Dermis blood vessel endothelial cell (primary cell): ENCODE measurements around the gene MOGAT3. TPM values are rescaled to one million over a fixed set of nuclear protein-coding genes. Genes with fewer than 3 reads are reported as not detected.

Experiments
- DNase-seq: peaks from one replicate; pipeline ENCODE4 v3.0.0; 2010
- total RNA-seq: library from RNA; depleted of rRNA; stranded (reverse); fragments of >200 nt; gene quantifications from 2 replicates; pipeline ENCODE4 v1.2.3, GENCODE V29; 2014

MOGAT3 gene
- total RNA-seq, 1 donor from 2014 or later = not detected

- DNase-seq = no peak
Measured at GRCh38 chr7:101172005-101172853, 28.6 kb downstream of the MOGAT3 start.

GRCh38 chr7:101171442-101171837, 29.4 kb downstream of the MOGAT3 start:
- DNase-seq = no peak

- no peak for DNase-seq
Measured at GRCh38 chr7:101170617-101171441, 30.0 kb downstream of the MOGAT3 start.

GRCh38 chr7:101169838-101170551, 30.8 kb downstream of the MOGAT3 start:
- peak; percentile 81 for DNase-seq

DNA sequence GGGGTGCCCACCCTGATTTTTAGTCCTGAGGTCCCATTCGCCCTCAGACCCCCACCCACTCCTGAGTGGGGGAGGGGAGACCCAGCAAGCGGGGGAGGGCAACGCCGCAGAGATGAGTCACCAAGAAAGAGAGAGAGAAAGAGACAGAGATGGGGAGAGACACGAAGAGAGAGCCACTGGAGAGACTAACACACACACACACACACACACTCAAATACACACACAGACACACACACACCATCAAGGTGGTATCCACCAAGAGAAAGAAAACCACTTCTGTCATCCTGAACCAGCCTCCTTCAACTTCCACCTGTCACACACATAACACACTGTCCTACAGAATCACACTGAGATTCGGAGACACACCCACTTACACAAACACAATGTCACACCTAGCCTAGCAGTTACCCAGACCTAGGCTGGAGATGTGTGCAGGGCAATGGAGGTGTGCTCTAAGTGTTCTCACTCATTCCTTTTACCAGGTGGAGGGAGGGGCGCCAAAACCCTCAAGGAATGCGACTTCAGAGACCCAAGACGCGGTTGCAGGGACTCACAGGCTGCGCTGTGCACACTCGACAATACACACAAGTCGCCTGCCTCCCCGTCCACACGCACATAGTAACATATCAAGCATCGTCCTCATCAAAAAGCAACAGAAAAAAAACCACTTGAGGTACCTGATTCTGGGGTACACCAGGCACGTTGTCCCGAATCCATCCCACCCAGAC, 31.6 kb downstream of the MOGAT3 start:
- no peak for DNase-seq

- no peak for DNase-seq
Measured at GRCh38 chr7:101168412-101169049, 32.3 kb downstream of the MOGAT3 start.

- no peak for DNase-seq
Measured at GRCh38 chr7:101167645-101168411, 33.0 kb downstream of the MOGAT3 start.

DNA sequence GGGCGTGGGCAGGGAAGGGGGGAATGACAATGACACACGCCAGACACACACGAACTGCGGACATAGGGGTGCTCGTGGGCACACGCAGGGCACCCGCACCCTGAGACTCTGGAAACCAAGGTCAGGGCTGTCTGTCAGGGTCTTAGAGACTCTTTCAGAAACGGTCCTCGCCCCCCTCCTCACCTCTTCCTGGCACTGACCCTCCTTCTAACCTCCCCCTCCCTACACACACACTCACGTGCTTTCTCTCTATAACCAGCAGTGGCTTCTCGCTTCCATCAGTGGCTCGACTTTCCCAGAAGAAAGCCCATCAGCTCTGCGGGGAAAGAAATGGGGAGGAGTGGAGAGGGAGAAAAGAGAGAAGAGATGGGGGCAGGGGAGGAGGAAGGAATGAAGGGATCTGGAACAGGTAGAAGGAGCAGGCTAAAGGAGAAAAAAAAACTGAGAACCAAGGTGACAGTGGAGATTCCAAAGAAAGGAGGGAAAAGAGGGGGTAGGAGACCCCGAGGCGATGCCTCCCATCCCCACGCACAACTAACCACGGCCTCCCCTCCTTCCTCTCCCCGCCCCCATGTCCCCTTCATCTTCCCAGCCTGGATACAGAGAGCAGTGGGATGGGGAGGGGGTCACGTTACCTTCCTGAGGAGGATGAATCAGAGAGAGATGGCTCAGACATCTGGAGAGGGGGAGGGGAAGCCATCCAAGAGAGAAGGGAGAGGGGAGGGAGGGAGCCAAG, 33.8 kb downstream of the MOGAT3 start:
- DNase-seq = no peak

DNA sequence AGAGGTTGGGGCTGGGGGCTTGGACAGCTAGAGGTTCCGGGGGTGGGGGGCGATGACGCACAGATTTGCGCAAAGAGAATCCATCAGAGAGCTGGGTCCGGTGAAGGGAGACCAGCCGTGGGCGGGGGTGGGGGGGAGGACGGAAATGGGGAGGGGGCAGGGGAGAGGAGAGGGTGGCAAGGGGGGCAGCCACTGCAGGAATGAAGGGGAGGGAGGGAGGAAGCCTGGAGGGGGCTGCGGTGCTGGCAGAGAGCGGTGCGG, 34.3 kb downstream of the MOGAT3 start:
- DNase-seq = no peak

- DNase-seq = no peak
Measured at GRCh38 chr7:101165958-101166647, 34.7 kb downstream of the MOGAT3 start.

DNA sequence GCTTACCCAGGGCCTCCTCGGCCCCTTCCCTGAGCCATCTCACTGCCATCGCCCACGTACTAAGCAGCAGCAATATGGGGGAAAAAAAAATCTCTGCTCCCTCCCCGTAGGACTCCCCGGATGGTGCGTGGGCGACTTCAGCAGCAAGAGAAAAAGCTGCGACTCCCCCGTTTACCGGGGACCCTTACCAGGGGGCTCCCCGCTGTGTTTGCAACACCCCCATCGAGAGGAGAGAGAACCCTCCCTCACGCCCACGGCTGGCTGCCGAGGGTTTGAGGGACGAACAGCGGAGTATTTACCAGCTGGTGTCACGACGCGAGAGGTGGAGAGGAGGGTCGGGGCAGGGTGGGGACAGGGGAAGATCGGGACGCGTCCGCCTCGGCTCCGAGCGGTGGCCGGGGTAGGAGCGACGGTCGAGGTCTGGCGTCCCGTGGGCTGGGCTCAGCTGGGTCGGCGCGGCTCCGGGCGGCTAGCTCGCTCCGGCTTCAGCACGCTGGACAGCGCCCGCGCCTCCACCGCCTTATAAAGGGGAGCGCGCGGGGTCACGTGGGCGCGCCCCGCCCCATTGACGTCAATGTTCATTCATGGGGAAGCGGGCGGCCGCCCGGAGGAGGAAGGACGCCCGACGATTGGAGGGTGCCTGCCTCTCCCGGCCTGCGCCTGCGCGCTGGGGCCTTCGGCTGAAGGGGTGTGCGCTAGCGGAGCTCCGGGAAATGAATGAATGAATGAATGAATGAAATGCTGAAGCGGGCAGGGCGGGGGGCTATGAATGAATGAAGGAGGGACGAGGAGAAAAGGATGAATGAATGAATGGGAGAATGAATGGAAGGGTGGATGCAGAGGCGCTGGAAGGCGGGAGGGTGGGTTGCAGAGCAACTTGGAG, 35.5 kb downstream of the MOGAT3 start, which contains the start of gene VGF:
TSS of gene VGF (minus strand) at position 495 of the 883 bp plus-strand sequence. CDS start 726 bp downstream, outside the sequence.
- peak; percentile 94 for DNase-seq

DNA sequence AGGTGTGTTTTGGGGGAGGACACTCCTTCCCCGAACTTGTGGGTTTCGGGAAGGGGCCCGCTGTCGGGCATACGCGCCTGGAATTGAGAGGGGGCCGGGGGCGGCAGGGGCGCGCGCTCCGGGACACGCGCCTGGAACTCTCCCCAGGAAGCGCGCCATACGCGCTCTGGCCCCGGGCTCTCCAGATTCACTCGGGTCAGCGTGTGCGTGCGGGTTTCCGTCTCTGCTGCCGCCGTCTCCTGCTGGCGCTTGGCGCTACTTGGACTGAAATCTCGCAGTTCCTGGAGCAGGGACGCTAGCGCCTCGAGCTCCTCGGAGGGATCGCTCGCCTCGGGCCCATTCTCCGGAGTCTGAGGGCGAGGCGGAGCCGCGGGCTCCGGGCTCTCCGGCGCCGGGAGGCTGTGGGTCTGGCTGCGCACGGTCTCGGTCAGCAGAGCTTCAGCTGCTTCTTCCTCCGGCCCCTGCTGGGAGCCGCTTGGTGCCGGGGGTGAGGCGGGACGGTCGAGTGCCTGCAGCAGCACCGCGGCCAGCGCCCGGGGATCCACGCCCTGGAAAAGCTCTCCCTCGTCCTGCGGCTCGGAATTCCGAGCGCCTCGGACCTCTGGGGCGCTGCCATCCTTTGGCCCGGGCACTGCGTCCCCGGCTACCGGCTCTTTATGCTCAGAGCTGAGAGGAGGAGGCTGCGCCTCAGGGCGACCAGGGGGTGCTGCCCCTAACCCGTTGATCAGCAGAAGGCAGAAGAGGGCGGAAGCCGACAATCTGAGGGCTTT, 36.6 kb downstream of the MOGAT3 start:
- DNase-seq = peak; percentile 66

DNA sequence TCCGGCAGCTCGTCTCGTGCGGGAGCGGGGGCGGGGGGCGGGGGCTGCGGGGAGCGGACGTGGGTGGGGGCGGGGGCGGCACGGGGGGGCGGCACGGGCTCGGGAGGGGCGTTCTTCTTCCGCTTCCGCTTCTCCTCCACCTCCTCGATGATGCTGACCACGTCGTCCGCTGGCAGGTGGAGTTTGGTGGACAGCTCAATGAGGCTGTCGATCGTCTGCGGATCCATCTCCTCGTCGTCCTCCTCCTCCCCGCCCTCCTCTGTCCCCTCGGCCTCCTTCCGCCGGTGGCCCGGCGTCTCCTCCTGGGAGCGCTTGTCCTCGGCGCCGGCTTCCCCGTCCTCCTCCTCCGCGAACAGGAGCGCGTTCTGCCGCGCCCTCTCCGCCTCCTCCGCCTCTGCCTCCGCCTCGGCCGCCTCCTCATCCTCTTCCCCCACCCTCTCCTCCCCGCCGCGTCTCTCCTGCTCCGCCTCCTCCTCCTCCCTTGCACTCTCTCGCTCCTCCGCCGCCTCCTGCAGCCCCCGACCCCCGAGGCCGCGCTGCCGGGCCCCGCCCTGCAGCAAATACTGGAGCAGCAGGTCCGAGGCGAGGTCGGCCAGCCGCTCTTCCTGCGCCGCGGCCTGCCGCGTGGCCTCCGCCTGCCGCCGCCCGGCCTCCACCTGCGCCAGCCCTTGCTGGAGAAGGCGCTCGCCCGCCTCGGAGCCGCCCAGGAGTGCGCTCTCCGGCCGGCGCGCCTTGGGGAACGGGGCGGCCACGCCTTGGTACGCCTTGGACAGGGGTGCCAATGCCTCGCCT, 37.4 kb downstream of the MOGAT3 start:
- DNase-seq = no peak

DNA sequence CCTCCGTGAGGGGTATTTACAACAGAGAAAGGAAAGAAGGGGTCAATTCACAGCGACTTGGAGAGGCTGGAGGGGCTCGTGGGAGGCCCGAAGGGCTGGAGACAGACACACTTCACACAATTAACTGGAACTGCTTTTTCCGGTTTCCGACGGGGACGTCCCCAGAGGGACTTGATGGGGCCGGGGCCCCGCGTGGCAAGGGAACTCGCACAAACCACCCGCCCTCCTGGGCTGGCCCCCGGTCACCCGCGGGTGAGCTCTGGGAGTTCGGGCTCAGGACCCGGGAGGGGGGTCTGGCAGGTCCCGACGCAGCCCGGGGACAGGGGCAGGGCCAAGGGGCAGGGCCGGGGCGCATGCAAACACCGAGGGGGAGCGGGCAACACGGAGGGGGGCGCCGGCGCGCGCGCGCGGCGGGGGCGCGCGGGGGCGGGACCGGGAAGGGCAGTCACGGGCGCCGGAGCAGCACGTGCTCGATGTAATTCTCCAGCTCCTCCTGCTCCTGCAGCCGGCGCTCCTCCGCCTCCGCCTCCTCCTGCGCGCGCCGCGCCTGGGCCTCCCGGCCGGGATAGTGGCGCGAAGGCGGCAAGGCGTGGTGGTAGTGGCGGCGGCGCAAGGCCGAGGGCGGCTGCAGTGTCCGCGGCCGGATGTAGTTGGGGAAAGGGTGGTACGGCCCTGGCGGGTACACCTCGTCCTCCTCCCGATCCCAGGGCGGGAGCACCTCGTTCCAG, 38.1 kb downstream of the MOGAT3 start:
- DNase-seq = peak; percentile 63

GRCh38 chr7:101161692-101162471, 39.0 kb downstream of the MOGAT3 start:
- no peak for DNase-seq

DNA sequence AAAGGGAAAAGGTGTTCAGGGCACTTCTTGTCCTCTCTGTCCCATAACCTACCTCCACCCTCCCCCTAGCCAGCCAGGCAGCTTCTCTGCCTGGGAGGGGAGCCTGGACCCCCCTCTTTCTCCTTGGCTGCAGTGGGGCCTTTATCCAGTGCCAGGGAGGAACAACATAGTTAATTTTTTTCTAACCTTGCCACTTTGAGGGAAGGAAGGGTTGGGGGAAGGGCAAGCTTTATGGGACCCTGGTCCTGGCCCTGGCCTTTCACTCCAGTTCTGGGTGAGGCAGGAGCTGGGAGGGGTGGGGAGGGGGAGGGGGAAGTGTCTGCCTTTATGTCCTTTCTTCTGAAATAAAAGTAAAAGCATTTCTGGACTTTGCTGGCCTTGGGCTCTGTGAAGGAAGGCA, 39.9 kb downstream of the MOGAT3 start:
- DNase-seq = no peak
